H9 (cell line): Measurements from ENCODE around the gene EPHA3. TPM values are rescaled to one million over a fixed set of nuclear protein-coding genes. Genes with fewer than 3 reads are reported as not detected.

Experiments used
- DNase-seq: peaks from one replicate; pipeline ENCODE4 v3.0.0-alpha.2; 2017
- H2AFZ ChIP-seq: one replicate; pipeline ENCODE4 v1.6.1; 2013; ENCODE audit warnings: mild to moderate bottlenecking, low read length, control low read depth, moderate library complexity
- H2AK5ac ChIP-seq: 2 replicates; pipeline ENCODE4 v1.6.1; 2013; ENCODE audit warnings: low read length, control low read depth, mixed read lengths; ENCODE audit not compliant: insufficient read length
- H2BK120ac ChIP-seq: one replicate; pipeline ENCODE4 v1.6.1; 2013; ENCODE audit warnings: low read depth, mild to moderate bottlenecking, low read length, control low read depth, inconsistent platforms; ENCODE audit not compliant: poor library complexity, severe bottlenecking
- H2BK12ac ChIP-seq: 2 replicates; pipeline ENCODE4 v1.6.1; 2013; ENCODE audit warnings: low read length, control low read depth, mixed read lengths, low read depth; ENCODE audit not compliant: insufficient read length
- H2BK15ac ChIP-seq: 2 replicates; pipeline ENCODE4 v1.6.1; 2013; ENCODE audit warnings: low read depth, low read length, control low read depth
- H2BK20ac ChIP-seq: one replicate; pipeline ENCODE4 v1.6.1; 2013; ENCODE audit warnings: low read depth, mild to moderate bottlenecking, low read length, control low read depth, inconsistent platforms; ENCODE audit not compliant: poor library complexity, severe bottlenecking
- H2BK5ac ChIP-seq: 2 replicates; pipeline ENCODE4 v1.6.1; 2013; ENCODE audit warnings: low read length, control low read depth, mixed read lengths; ENCODE audit not compliant: insufficient read length
- H3K14ac ChIP-seq: 2 replicates; pipeline ENCODE4 v1.6.1; 2013; ENCODE audit warnings: low read length, control low read depth; ENCODE audit not compliant: insufficient read depth
- H3K18ac ChIP-seq: 2 replicates; pipeline ENCODE4 v1.6.1; 2013; ENCODE audit warnings: low read depth, mild to moderate bottlenecking, mixed read lengths, low read length, control low read depth; ENCODE audit not compliant: insufficient read length
- H3K23ac ChIP-seq: 2 replicates; pipeline ENCODE4 v1.6.1; 2013; ENCODE audit warnings: low read length, control low read depth, mixed read lengths, low read depth; ENCODE audit not compliant: insufficient read length
- H3K23me2 ChIP-seq: 2 replicates; pipeline ENCODE4 v1.6.1; 2013; ENCODE audit warnings: low read depth, mild to moderate bottlenecking, mixed read lengths, low read length, control low read depth; ENCODE audit not compliant: insufficient read length, poor library complexity, severe bottlenecking
- H3K27ac ChIP-seq: 2 replicates; pipeline ENCODE4 v1.5.1; 2013; ENCODE audit warnings: low read length, control low read depth, mixed read lengths, low read depth; ENCODE audit not compliant: insufficient read length
- H3K27me3 ChIP-seq: 2 replicates; pipeline ENCODE4 v1.6.1; 2013; ENCODE audit warnings: low read length, control low read depth, inconsistent platforms; ENCODE audit not compliant: insufficient read depth
- H3K4ac ChIP-seq: 2 replicates; pipeline ENCODE4 v1.6.1; 2013; ENCODE audit warnings: low read depth, mild to moderate bottlenecking, control low read depth, inconsistent platforms, low read length, moderate library complexity
- H3K4me1 ChIP-seq: 2 replicates; pipeline ENCODE4 v1.6.1; 2013; ENCODE audit warnings: low read length, control low read depth, inconsistent platforms; ENCODE audit not compliant: insufficient read depth
- H3K4me2 ChIP-seq: 2 replicates; pipeline ENCODE4 v1.6.1; 2013; ENCODE audit warnings: low read length, control low read depth, mixed read lengths; ENCODE audit not compliant: insufficient read length, insufficient read depth
- H3K56ac ChIP-seq: 2 replicates; pipeline ENCODE4 v1.6.1; 2013; ENCODE audit warnings: low read depth, mild to moderate bottlenecking, mixed read lengths, low read length, control low read depth; ENCODE audit not compliant: insufficient read length
- H3K79me1 ChIP-seq: 2 replicates; pipeline ENCODE4 v1.6.1; 2013; ENCODE audit warnings: low read depth, mild to moderate bottlenecking, moderate library complexity, low read length, control low read depth, inconsistent platforms; ENCODE audit not compliant: insufficient read depth, poor library complexity, severe bottlenecking
- H3K79me2 ChIP-seq: 2 replicates; pipeline ENCODE4 v1.6.1; 2013; ENCODE audit warnings: low read length, control low read depth, inconsistent platforms; ENCODE audit not compliant: insufficient read depth
- H3K9ac ChIP-seq: 2 replicates; pipeline ENCODE4 v1.6.1; 2013; ENCODE audit warnings: low read length, control low read depth, mixed read lengths; ENCODE audit not compliant: insufficient read length; ENCODE audit errors: extremely low read depth
- H3K9me3 ChIP-seq: one replicate; pipeline ENCODE4 v1.6.1; 2013; ENCODE audit warnings: low read depth, low read length, inconsistent platforms; ENCODE audit not compliant: control insufficient read depth
- H3T11ph ChIP-seq: one replicate; pipeline ENCODE4 v1.6.1; 2013; ENCODE audit warnings: mild to moderate bottlenecking, low read length, control low read depth, inconsistent platforms
- H4K20me1 ChIP-seq: one replicate; pipeline ENCODE4 v1.6.1; 2013; ENCODE audit not compliant: control insufficient read depth, insufficient read length, insufficient read depth
- H4K5ac ChIP-seq: 2 replicates; pipeline ENCODE4 v1.6.1; 2013; ENCODE audit warnings: low read depth, mild to moderate bottlenecking, mixed read lengths, low read length, control low read depth; ENCODE audit not compliant: insufficient read length
- H4K8ac ChIP-seq: replicated peaks from 2 replicates; pipeline ENCODE4 v1.6.1; 2013; ENCODE audit warnings: low read length, control low read depth, mixed read lengths, low read depth; ENCODE audit not compliant: insufficient read length
- H4K91ac ChIP-seq: 2 replicates; pipeline ENCODE4 v1.6.1; 2013; ENCODE audit warnings: low read depth, mild to moderate bottlenecking, moderate library complexity, mixed read lengths, low read length, control low read depth; ENCODE audit not compliant: insufficient read length
- H3K27ac Mint-ChIP-seq, 3 experiments: 2 replicates in 2 of 3; 3 replicates in 1 of 3; pipeline ENCODE4 v1.8.0; 2020 to 2021; ENCODE audit warnings: mixed read lengths in 3 of 3, mild to moderate bottlenecking in 1 of 3, moderate library complexity in 1 of 3
- H3K27me3 Mint-ChIP-seq: 2 replicates; pipeline ENCODE4 v1.8.0; 2021; ENCODE audit warnings: low read depth, mild to moderate bottlenecking, moderate library complexity, mixed read lengths
- H3K36me3 Mint-ChIP-seq, 3 experiments: 2 replicates in 2 of 3; 3 replicates in 1 of 3; pipeline ENCODE4 v1.8.0; 2020 to 2021; ENCODE audit warnings: low read depth in 3 of 3, mixed read lengths in 3 of 3; ENCODE audit not compliant: insufficient read depth in 1 of 3
- H3K4me1 Mint-ChIP-seq, 2 experiments: 2 replicates each; pipeline ENCODE4 v1.8.0; 2020; ENCODE audit warnings: mixed read lengths in 2 of 2
- H3K4me3 Mint-ChIP-seq, 2 experiments: 2 replicates in 1 of 2; 3 replicates in 1 of 2; pipeline ENCODE4 v1.8.0; 2020 to 2021; ENCODE audit warnings: mild to moderate bottlenecking in 2 of 2, mixed read lengths in 2 of 2, moderate library complexity in 1 of 2
- H3K9me3 Mint-ChIP-seq, 2 experiments: 2 replicates in 1 of 2; 3 replicates in 1 of 2; pipeline ENCODE4 v1.8.0; 2020; ENCODE audit warnings: mild to moderate bottlenecking in 2 of 2, mixed read lengths in 2 of 2, moderate library complexity in 1 of 2
- CTCF ChIP-seq: fragments of 200-600 bp; sonication (generic); conservative IDR thresholded peaks from 3 replicates; pipeline ENCODE4 v1.8.0; 2021; ENCODE audit warnings: antibody characterized with exemption, mild to moderate bottlenecking
- WGBS: extraction: QIAGEN DNeasy Blood & Tissue Kit; methylation state at CpG from one replicate; pipeline ENCODE4 v1.1.7; 2013; ENCODE audit warnings: missing lambda C conversion rate, low lambda C conversion rate, mixed read lengths; ENCODE audit not compliant: insufficient read length; ENCODE audit errors: extremely low coverage; 5-methylcytosine and 5-hydroxymethylcytosine counted together
- total RNA-seq: library from RNA; stranded (reverse); gene quantifications from 2 replicates; pipeline ENCODE4 v1.2.1, GENCODE V29; 2021

EPHA3 gene
- total RNA-seq, 1 experiment from 2014 or later: 0.66 TPM

- H3K9me3 ChIP-seq: no peaks in the 10 kb centered on the region
- H2BK120ac ChIP-seq: no peak overlapping the region
- H3K79me2 ChIP-seq: no peaks in the 10 kb centered on the region
- H4K20me1 ChIP-seq: no peaks in the 10 kb centered on the region
- no peak overlapping the region for H2BK20ac ChIP-seq
- no peaks in the 10 kb centered on the region for H3K23me2 ChIP-seq
- no peak overlapping the region for H2AFZ ChIP-seq
- peak; percentile 61 for TF ChIP-seq CTCF
- Mint-ChIP-seq H3K9me3 (peaks cover 2 to 3% of the 10 kb centered on the region in 2 experiments; a peak in 2 of 5 replicates), H3K4me3 (no peak overlapping the region), H3K4me1 (no peaks in the 10 kb centered on the region), H3K27me3 (no peaks in the 10 kb centered on the region), H3K36me3 (no peaks in the 10 kb centered on the region), H3K27ac (no peak overlapping the region)
- H3K79me1 ChIP-seq: no peaks in the 10 kb centered on the region
- no peak overlapping the region for H4K5ac ChIP-seq
- peak; percentile 34 for DNase-seq
- no peak overlapping the region for H3K27ac ChIP-seq
- H3K14ac ChIP-seq: no peak overlapping the region
- H2AK5ac ChIP-seq: no peak overlapping the region
- H2BK15ac ChIP-seq: no peak overlapping the region
- H3K9ac ChIP-seq: no peak overlapping the region
- H3K56ac ChIP-seq: no peak overlapping the region
- no peak overlapping the region for H3T11ph ChIP-seq
- H2BK12ac ChIP-seq: no peak overlapping the region
- no peak overlapping the region for H3K18ac ChIP-seq
- H3K4me2 ChIP-seq: no peak overlapping the region
- H3K23ac ChIP-seq: no peak overlapping the region
- no peak overlapping the region for H4K8ac ChIP-seq
- WGBS: no CpG with 5 or more reads among the region's 3 CpGs
- H4K91ac ChIP-seq: no peak overlapping the region
- no peaks in the 10 kb centered on the region for H3K27me3 ChIP-seq
- no peak overlapping the region for H3K4ac ChIP-seq
- no peaks in the 10 kb centered on the region for H3K4me1 ChIP-seq
- H2BK5ac ChIP-seq: no peak overlapping the region
Observed at GRCh38 chr3:89314454-89315098, 207.2 kb downstream of the EPHA3 start.
